Measurements from ENCODE around the gene RMC1.
A peak's percentile ranks its signal among the peaks of the same experiment; 100 is the strongest.
"Not testable (repeated sequence)": the region's sequence is repeated elsewhere in the genome, so short reads cannot be mapped to it uniquely, and the experiment has no call there.

The RMC1 gene

GRCh38 chr18:23503038-23503962, at the start of gene RMC1:
Gene RMC1 (plus strand): TSS chr18:23503511. CDS start chr18:23503619, 108 bp downstream.
- DNase-seq, result peak; percentile 99

- no peak for DNase-seq
Observed at GRCh38 chr18:23453680-23454058, 49.6 kb upstream of the RMC1 start.

- no peak for DNase-seq
Observed at GRCh38 chr18:23456835-23457234, 46.5 kb upstream of the RMC1 start.

GRCh38 chr18:23458830-23459529, 44.3 kb upstream of the RMC1 start:
- no peak for DNase-seq

GRCh38 chr18:23459530-23459921, 43.8 kb upstream of the RMC1 start:
- DNase-seq, result no peak

GRCh38 chr18:23460285-23461273, 42.7 kb upstream of the RMC1 start:
- DNase-seq, result no peak

GRCh38 chr18:23462876-23463275, 40.4 kb upstream of the RMC1 start:
- no peak for DNase-seq

GRCh38 chr18:23468753-23469459, 34.4 kb upstream of the RMC1 start:
- no peak for DNase-seq

GRCh38 chr18:23470620-23471387, 32.5 kb upstream of the RMC1 start:
- DNase-seq, result no peak

GRCh38 chr18:23471486-23471885, 31.8 kb upstream of the RMC1 start:
- DNase-seq, result no peak

GRCh38 chr18:23479829-23480505, 23.3 kb upstream of the RMC1 start:
- DNase-seq, result no peak

GRCh38 chr18:23484561-23485182, 18.6 kb upstream of the RMC1 start:
- DNase-seq, result no peak

- no peak for DNase-seq
Observed at GRCh38 chr18:23485386-23485785, 17.9 kb upstream of the RMC1 start.

- DNase-seq, result peak; percentile 62
Observed at GRCh38 chr18:23487738-23488570, 15.4 kb upstream of the RMC1 start.

- not testable (repeated sequence) for DNase-seq
Observed at GRCh38 chr18:23489586-23489985, 13.7 kb upstream of the RMC1 start.

GRCh38 chr18:23493654-23494053, 9.7 kb upstream of the RMC1 start:
- no peak for DNase-seq

GRCh38 chr18:23494992-23495391, 8.3 kb upstream of the RMC1 start:
- no peak for DNase-seq

- DNase-seq, result no peak
Observed at GRCh38 chr18:23495723-23496440, 7.4 kb upstream of the RMC1 start.

- no peak for DNase-seq
Observed at GRCh38 chr18:23498117-23498516, 5.2 kb upstream of the RMC1 start.
